Measurements from ENCODE around the gene GZMM.

DNA sequence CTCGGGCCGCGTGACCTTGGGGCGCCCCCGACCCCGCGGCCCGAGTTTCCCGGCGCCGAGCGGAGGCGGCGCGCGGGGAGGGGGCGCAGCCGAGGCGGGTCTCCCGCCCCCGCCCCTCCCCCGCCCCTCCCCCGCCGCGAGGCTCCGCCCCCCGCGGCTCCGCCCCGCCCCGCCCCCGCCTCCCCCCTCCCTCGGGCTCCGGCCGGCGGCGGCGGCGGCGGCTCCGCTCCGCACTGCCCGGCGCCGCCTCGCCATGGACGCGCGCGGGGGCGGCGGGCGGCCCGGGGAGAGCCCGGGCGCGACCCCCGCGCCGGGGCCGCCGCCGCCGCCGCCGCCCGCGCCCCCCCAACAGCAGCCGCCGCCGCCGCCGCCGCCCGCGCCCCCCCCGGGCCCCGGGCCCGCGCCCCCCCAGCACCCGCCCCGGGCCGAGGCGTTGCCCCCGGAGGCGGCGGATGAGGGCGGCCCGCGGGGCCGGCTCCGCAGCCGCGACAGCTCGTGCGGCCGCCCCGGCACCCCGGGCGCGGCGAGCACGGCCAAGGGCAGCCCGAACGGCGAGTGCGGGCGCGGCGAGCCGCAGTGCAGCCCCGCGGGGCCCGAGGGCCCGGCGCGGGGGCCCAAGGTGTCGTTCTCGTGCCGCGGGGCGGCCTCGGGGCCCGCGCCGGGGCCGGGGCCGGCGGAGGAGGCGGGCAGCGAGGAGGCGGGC lies 46.0 kb downstream of the GZMM start, which contains the start of gene HCN2:
- TF ChIP-seq, protein P1, sequence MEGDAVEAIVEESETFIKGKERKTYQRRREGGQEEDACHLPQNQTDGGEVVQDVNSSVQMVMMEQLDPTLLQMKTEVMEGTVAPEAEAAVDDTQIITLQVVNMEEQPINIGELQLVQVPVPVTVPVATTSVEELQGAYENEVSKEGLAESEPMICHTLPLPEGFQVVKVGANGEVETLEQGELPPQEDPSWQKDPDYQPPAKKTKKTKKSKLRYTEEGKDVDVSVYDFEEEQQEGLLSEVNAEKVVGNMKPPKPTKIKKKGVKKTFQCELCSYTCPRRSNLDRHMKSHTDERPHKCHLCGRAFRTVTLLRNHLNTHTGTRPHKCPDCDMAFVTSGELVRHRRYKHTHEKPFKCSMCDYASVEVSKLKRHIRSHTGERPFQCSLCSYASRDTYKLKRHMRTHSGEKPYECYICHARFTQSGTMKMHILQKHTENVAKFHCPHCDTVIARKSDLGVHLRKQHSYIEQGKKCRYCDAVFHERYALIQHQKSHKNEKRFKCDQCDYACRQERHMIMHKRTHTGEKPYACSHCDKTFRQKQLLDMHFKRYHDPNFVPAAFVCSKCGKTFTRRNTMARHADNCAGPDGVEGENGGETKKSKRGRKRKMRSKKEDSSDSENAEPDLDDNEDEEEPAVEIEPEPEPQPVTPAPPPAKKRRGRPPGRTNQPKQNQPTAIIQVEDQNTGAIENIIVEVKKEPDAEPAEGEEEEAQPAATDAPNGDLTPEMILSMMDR (IDR thresholded peaks at IDR 0.05) = no peak
- TF ChIP-seq EP300 (IDR thresholded peaks at IDR 0.05) (no peak), POLR2AphosphoS5 (IDR thresholded peaks at IDR 0.05) (no peak)

Data from upper lobe of left lung (tissue), 4 donors.